ENCODE measurements around the gene HELQ. TPM values are rescaled to one million over a fixed set of nuclear protein-coding genes. Genes with fewer than 3 reads are reported as not detected.

The HELQ gene
- total RNA-seq (2022; extraction: Qiagen RNA extraction): 3.2 to 5.6 TPM (median 5.1 TPM) in 5 replicates

GRCh38 chr4:83455281-83456183 lies at the start of gene HELQ, which contains the start of gene MRPS18C:
TSS of gene HELQ (minus strand) at chr4:83455823. CDS start at chr4:83455693, 130 bp downstream.
TSS of gene MRPS18C (plus strand) at chr4:83456058. CDS start at chr4:83456078, 20 bp downstream.

GRCh38 chr4:83484500-83485461 lies 29.2 kb upstream of the HELQ start, which contains the start of gene ABRAXAS1:
TSS of gene ABRAXAS1 (minus strand) at chr4:83485100. CDS start at chr4:83485072, 28 bp downstream.

Other genes starting within 250 kb of the HELQ start
- gene COQ2, start 171.0 kb downstream of the HELQ start, total RNA-seq (2022; extraction: Qiagen RNA extraction): 18.5 to 22.6 TPM (median 21.7 TPM) in 5 replicates
- gene HPSE, start 121.0 kb downstream of the HELQ start, total RNA-seq (2022; extraction: Qiagen RNA extraction): 1.2 to 1.7 TPM (median 1.4 TPM) in 5 replicates
- gene MRPS18C, start 235 bp upstream of the HELQ start, total RNA-seq (2022; extraction: Qiagen RNA extraction): 42.4 to 71.1 TPM (median 47.4 TPM) in 5 replicates
- gene ABRAXAS1, start 29.3 kb upstream of the HELQ start, total RNA-seq (2022; extraction: Qiagen RNA extraction): 5.4 to 7.3 TPM (median 6.9 TPM) in 5 replicates
- gene GPAT3, start 80.3 kb upstream of the HELQ start, total RNA-seq (2022; extraction: Qiagen RNA extraction): 28.4 to 41.8 TPM (median 32.8 TPM) in 5 replicates